ENCODE results near the gene CARD18. TPM values are rescaled to one million over a fixed set of nuclear protein-coding genes. Genes with fewer than 3 reads are reported as not detected.

The CARD18 gene
- total RNA-seq, 1 experiment from 2014 or later: not detected

DNA sequence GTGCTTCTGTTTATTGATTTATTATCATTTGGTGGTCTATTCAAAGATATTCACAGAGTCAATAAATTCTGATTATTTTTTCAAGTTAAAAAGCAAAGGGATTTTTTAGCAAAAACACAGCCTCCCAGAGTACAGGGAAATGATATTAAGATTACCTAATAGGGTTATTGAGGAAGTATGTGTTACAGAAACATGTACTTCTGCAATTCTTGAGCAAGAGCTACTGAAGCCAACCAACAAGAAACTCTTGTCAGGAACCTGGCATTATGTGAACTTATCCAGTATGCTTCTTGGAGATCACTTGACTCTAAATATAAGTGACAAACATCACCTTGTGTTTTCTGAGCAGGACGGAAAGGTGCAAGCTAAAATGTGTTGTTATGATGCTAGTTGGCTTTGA lies 42.0 kb upstream of the CARD18 start:
- Histone ChIP-seq H3K27ac (no peak overlapping the region), H3K4me2 (no peak overlapping the region), H3K9me2 (ENCODE audit: insufficient read depth) (no peaks in the 10 kb centered on the region), H3K36me3 (ENCODE audit: low read depth) (no peaks in the 10 kb centered on the region), H3F3A (ENCODE audit: insufficient read depth, low read depth) (no peaks in the 10 kb centered on the region), H3K27me3 (ENCODE audit: insufficient read depth, low read depth) (no peaks in the 10 kb centered on the region), H3K4me3 (no peak overlapping the region), H3K79me2 (ENCODE audit: low read depth) (no peaks in the 10 kb centered on the region), H4K20me1 (ENCODE audit: insufficient read depth) (no peaks in the 10 kb centered on the region), H3K9me3 (ENCODE audit: insufficient read depth, low read depth) (no peaks in the 10 kb centered on the region), H3K4me1 (replicated peaks; ENCODE audit: insufficient read depth) (no peaks in the 10 kb centered on the region), H2AFZ (no peak overlapping the region)
- CTCF ChIA-PET: no interaction called here
- intact Hi-C loops (cut with micrococcal nuclease; ENCODE audit: unreplicated experiment): no loop called here
- no peak for TF ChIP-seq EZH2 (IDR thresholded peaks at IDR 0.05; ENCODE audit: low read depth)
- TF ChIP-seq, protein P1, sequence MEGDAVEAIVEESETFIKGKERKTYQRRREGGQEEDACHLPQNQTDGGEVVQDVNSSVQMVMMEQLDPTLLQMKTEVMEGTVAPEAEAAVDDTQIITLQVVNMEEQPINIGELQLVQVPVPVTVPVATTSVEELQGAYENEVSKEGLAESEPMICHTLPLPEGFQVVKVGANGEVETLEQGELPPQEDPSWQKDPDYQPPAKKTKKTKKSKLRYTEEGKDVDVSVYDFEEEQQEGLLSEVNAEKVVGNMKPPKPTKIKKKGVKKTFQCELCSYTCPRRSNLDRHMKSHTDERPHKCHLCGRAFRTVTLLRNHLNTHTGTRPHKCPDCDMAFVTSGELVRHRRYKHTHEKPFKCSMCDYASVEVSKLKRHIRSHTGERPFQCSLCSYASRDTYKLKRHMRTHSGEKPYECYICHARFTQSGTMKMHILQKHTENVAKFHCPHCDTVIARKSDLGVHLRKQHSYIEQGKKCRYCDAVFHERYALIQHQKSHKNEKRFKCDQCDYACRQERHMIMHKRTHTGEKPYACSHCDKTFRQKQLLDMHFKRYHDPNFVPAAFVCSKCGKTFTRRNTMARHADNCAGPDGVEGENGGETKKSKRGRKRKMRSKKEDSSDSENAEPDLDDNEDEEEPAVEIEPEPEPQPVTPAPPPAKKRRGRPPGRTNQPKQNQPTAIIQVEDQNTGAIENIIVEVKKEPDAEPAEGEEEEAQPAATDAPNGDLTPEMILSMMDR (conservative IDR thresholded peaks at IDR 0.05): no peak
- no TSS peak for BruUV-seq (replicated peaks)
- peak in 1 of 2 experiments; percentile 59 for DNase-seq
- POLR2A ChIA-PET (ENCODE audit: unreplicated experiment): no interaction called here

DNA sequence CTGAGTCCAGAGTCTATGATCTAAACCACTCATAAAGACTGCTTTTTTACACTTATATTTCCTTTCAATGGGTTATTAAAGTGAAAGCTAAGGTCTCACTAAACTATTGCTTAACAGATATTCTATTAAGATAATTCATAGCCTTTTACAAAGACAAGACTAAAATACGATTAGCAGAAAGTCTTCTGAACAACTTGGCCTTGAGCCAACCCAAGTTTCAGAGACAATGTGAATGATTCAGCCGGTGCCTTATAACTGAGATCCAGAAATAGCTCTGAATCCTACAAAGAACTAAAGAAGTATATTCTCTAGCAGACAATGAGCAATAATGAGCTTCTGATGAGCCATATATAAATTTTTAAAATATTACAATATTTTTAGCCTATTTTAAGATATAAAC lies 41.5 kb upstream of the CARD18 start:
- ChIA-PET CTCF (no interaction called here), POLR2A (ENCODE audit: unreplicated experiment) (no interaction called here)
- Histone ChIP-seq H3K4me3 (no peak overlapping the region), H3K4me1 (replicated peaks; ENCODE audit: insufficient read depth) (no peaks in the 10 kb centered on the region), H3K9me3 (ENCODE audit: insufficient read depth, low read depth) (no peaks in the 10 kb centered on the region), H3K27ac (no peak overlapping the region), H3K4me2 (no peak overlapping the region), H3K36me3 (ENCODE audit: low read depth) (no peaks in the 10 kb centered on the region), H2AFZ (no peak overlapping the region), H3K27me3 (ENCODE audit: insufficient read depth, low read depth) (no peaks in the 10 kb centered on the region), H3F3A (ENCODE audit: insufficient read depth, low read depth) (no peaks in the 10 kb centered on the region), H3K9me2 (ENCODE audit: insufficient read depth) (no peaks in the 10 kb centered on the region), H3K79me2 (ENCODE audit: low read depth) (no peaks in the 10 kb centered on the region), H4K20me1 (ENCODE audit: insufficient read depth) (no peaks in the 10 kb centered on the region)
- intact Hi-C loops (cut with micrococcal nuclease; ENCODE audit: unreplicated experiment): no loop called here
- BruUV-seq (replicated peaks): no TSS peak
- DNase-seq: no peak
- no peak for TF ChIP-seq EZH2 (IDR thresholded peaks at IDR 0.05; ENCODE audit: low read depth)
- TF ChIP-seq, protein P1 (conservative IDR thresholded peaks at IDR 0.05): no peak

DNA sequence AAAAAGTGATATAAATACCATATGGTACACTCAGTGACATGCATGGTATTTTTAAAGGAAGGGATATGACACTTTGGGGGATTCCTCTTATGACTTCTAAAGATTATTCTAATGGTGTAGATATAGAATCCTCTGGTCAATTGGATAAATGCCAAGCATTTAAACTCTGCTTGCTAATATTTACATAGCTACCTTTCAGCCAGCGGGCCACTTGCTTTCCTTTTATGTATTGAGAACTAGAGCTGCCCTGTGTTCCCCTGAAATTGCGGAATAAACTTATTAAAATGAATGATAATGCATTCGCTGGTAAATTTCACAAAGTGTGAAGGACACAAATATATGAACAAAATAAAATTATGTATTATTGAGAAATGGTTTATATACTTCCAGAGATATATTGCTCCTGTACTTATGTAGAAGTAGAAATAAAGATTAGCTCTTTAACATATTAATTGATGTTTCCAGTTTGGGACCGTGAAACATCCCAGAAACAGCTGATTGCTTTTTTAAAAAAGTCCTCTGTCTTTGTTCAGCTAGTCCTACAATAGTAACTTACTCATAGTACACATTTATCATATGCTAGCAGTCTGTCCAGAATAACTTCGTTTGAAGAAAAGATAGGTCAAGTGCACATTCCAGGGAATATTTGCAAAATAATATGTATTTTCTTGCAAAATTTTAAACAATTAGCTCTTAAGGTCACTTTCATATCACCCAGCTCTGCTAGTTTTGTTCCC lies 40.1 kb upstream of the CARD18 start:
- CTCF ChIA-PET: no interaction called here
- no peaks in the 10 kb centered on the region for H3F3A ChIP-seq (ENCODE audit: insufficient read depth, low read depth)
- DNase-seq: no peak

More for the DNA sequence above, 40.1 kb upstream of the CARD18 start:
- H2AFZ ChIP-seq: no peak overlapping the region
- no peaks in the 10 kb centered on the region for H3K79me2 ChIP-seq (ENCODE audit: low read depth)
- H4K20me1 ChIP-seq (ENCODE audit: insufficient read depth): no peaks in the 10 kb centered on the region
- TF ChIP-seq, protein P1 (conservative IDR thresholded peaks at IDR 0.05): no peak
- POLR2A ChIA-PET (ENCODE audit: unreplicated experiment): interaction anchor here (0.6 kb wide), 1 partner anchor 298 kb away, joined by 3 read pairs; no protein-coding TSS in a partner anchor
- no TSS peak for BruUV-seq (replicated peaks)
- no peaks in the 10 kb centered on the region for H3K27me3 ChIP-seq (ENCODE audit: insufficient read depth, low read depth)
- H3K36me3 ChIP-seq (ENCODE audit: low read depth): no peaks in the 10 kb centered on the region
- no peaks in the 10 kb centered on the region for H3K9me2 ChIP-seq (ENCODE audit: insufficient read depth)
- H3K27ac ChIP-seq: no peak overlapping the region
- no peaks in the 10 kb centered on the region for H3K9me3 ChIP-seq (ENCODE audit: insufficient read depth, low read depth)
- no peaks in the 10 kb centered on the region for H3K4me1 ChIP-seq (replicated peaks; ENCODE audit: insufficient read depth)
- intact Hi-C loops (cut with micrococcal nuclease; ENCODE audit: unreplicated experiment): no loop called here
- no peak overlapping the region for H3K4me3 ChIP-seq
- H3K4me2 ChIP-seq: no peak overlapping the region
